ENCODE data around the gene ART4. TPM values are rescaled to one million over a fixed set of nuclear protein-coding genes. Genes with fewer than 3 reads are reported as not detected.

Gene ART4, protein sequence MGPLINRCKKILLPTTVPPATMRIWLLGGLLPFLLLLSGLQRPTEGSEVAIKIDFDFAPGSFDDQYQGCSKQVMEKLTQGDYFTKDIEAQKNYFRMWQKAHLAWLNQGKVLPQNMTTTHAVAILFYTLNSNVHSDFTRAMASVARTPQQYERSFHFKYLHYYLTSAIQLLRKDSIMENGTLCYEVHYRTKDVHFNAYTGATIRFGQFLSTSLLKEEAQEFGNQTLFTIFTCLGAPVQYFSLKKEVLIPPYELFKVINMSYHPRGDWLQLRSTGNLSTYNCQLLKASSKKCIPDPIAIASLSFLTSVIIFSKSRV
- 5.0 TPM for total RNA-seq
- long read RNA-seq, full-length matches to known transcripts = 6 of 7 reads
- long read RNA-seq, partial matches to known transcripts = 0 of 7 reads
- long read RNA-seq, other reads (novel, unspliced or antisense) = 1 of 7 reads

DNA sequence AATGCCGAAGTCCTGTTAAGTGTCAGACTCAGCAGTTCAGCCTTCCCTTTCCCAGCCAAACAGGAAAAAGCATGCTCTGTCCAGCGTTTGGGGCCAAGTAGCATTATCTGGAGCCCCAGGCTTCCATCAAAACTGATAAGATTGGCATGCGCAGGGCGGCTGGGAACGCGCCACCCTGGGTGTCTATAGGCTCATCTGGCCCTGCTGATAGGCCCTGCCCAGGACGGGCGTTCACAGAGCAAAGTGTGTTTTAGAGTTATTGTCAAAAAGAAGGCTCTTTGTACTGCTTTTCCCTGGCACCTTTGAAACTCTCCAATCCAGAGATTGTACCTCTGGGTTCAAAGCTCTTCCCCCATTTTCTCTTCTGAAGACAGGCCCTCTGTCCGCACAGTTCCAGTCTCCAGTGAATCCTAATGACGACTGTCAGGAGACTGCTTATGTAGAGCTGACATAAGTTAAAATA lies at the start of gene ART4:
Gene ART4 (minus strand): TSS at position 102 of the 463 bp plus-strand sequence. CDS start 413 bp downstream, outside the sequence.
- DNase-seq = peak; percentile 55
- peaks cover 5% of the 10 kb centered on the region for H3K9me3 ChIP-seq (replicated peaks)
- peak within 1 kb of the TSS; percentile 51 for H3K4me3 ChIP-seq
- no peaks in the 10 kb centered on the region for H3K27me3 ChIP-seq (ENCODE audit: low read depth)
- H3K4me1 ChIP-seq = peaks cover 77% of the 10 kb centered on the region
- intact Hi-C loops (cut with micrococcal nuclease) = no loop called here
- TF ChIP-seq, protein P1, sequence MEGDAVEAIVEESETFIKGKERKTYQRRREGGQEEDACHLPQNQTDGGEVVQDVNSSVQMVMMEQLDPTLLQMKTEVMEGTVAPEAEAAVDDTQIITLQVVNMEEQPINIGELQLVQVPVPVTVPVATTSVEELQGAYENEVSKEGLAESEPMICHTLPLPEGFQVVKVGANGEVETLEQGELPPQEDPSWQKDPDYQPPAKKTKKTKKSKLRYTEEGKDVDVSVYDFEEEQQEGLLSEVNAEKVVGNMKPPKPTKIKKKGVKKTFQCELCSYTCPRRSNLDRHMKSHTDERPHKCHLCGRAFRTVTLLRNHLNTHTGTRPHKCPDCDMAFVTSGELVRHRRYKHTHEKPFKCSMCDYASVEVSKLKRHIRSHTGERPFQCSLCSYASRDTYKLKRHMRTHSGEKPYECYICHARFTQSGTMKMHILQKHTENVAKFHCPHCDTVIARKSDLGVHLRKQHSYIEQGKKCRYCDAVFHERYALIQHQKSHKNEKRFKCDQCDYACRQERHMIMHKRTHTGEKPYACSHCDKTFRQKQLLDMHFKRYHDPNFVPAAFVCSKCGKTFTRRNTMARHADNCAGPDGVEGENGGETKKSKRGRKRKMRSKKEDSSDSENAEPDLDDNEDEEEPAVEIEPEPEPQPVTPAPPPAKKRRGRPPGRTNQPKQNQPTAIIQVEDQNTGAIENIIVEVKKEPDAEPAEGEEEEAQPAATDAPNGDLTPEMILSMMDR (IDR thresholded peaks at IDR 0.05; ENCODE audit: borderline replicate concordance) = no peak
- peak within 1 kb of the TSS; percentile 85 for H3K27ac ChIP-seq (replicated peaks)
- no peaks in the 10 kb centered on the region for H3K36me3 ChIP-seq

GRCh38 chr12:14892726-14893505 lies 49.6 kb upstream of the ART4 start:
- Histone ChIP-seq H3K4me1 (peaks cover 40% of the 10 kb centered on the region), H3K27me3 (ENCODE audit: low read depth) (no peaks in the 10 kb centered on the region), H3K9me3 (replicated peaks) (no peaks in the 10 kb centered on the region), H3K4me3 (no peak overlapping the region), H3K27ac (replicated peaks) (peak overlapping the region; percentile 83), H3K36me3 (no peaks in the 10 kb centered on the region)
- TF ChIP-seq, protein P1 (IDR thresholded peaks at IDR 0.05; ENCODE audit: borderline replicate concordance) = peak; percentile 29
- DNase-seq = no peak
- intact Hi-C loops (cut with micrococcal nuclease) = no loop called here

DNA sequence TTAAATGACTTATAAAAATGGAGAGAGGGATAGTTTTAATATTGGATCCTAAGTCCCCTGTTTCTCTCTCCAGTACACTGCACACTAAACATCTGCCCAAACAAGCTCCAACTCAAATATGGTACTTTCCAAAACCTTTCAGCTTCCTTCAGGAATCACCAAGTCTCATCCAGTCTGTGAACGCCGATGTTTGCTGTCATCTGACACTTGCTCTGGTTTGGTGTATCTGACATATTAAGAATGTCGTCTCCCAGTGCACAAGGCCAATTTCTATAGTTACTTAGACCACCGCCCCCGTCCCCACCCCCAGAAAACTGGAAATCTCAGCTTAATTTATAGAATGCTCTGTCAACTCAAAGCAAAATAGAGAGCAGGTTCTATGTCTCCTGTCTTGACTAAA lies 47.4 kb upstream of the ART4 start:
- DNase-seq = no peak
- Histone ChIP-seq H3K27me3 (ENCODE audit: low read depth) (no peaks in the 10 kb centered on the region), H3K9me3 (replicated peaks) (no peaks in the 10 kb centered on the region), H3K36me3 (no peaks in the 10 kb centered on the region), H3K4me1 (peaks cover 37% of the 10 kb centered on the region), H3K4me3 (no peak overlapping the region), H3K27ac (replicated peaks) (peak overlapping the region; percentile 83)
- intact Hi-C loops (cut with micrococcal nuclease) = no loop called here
- TF ChIP-seq, protein P1 (IDR thresholded peaks at IDR 0.05; ENCODE audit: borderline replicate concordance) = no peak

GRCh38 chr12:14886271-14886670 lies 42.9 kb upstream of the ART4 start:
- no peaks in the 10 kb centered on the region for H3K27me3 ChIP-seq (ENCODE audit: low read depth)
- peaks cover 11% of the 10 kb centered on the region for H3K36me3 ChIP-seq
- intact Hi-C loops (cut with micrococcal nuclease) = no loop called here
- no peak for DNase-seq
- TF ChIP-seq, protein P1 (IDR thresholded peaks at IDR 0.05; ENCODE audit: borderline replicate concordance) = no peak
- peak overlapping the region; percentile 62 for H3K4me3 ChIP-seq
- peak overlapping the region; percentile 83 for H3K27ac ChIP-seq (replicated peaks)
- H3K4me1 ChIP-seq = peaks cover 39% of the 10 kb centered on the region
- no peaks in the 10 kb centered on the region for H3K9me3 ChIP-seq (replicated peaks)

- no peaks in the 10 kb centered on the region for H3K9me3 ChIP-seq (replicated peaks)
- DNase-seq = no peak
- H3K36me3 ChIP-seq = peaks cover 16% of the 10 kb centered on the region
- H3K27ac ChIP-seq (replicated peaks) = peak within 1 kb of the TSS; percentile 83
- peak within 1 kb of the TSS; percentile 62 for H3K4me3 ChIP-seq
- intact Hi-C loops (cut with micrococcal nuclease) = no loop called here
- H3K4me1 ChIP-seq = peaks cover 39% of the 10 kb centered on the region
- no peaks in the 10 kb centered on the region for H3K27me3 ChIP-seq (ENCODE audit: low read depth)
- TF ChIP-seq, protein P1 (IDR thresholded peaks at IDR 0.05; ENCODE audit: borderline replicate concordance) = no peak
These were observed 42.4 kb upstream of the ART4 start, which contains the start of gene MGP for GRCh38 chr12:14885718-14886221. TSS of gene MGP (minus strand) at chr12:14885854. CDS start at chr12:14885791, 63 bp downstream.

All from left ventricle myocardium inferior (tissue), 1 donor.